ENCODE results near the gene EN1.

DNA sequence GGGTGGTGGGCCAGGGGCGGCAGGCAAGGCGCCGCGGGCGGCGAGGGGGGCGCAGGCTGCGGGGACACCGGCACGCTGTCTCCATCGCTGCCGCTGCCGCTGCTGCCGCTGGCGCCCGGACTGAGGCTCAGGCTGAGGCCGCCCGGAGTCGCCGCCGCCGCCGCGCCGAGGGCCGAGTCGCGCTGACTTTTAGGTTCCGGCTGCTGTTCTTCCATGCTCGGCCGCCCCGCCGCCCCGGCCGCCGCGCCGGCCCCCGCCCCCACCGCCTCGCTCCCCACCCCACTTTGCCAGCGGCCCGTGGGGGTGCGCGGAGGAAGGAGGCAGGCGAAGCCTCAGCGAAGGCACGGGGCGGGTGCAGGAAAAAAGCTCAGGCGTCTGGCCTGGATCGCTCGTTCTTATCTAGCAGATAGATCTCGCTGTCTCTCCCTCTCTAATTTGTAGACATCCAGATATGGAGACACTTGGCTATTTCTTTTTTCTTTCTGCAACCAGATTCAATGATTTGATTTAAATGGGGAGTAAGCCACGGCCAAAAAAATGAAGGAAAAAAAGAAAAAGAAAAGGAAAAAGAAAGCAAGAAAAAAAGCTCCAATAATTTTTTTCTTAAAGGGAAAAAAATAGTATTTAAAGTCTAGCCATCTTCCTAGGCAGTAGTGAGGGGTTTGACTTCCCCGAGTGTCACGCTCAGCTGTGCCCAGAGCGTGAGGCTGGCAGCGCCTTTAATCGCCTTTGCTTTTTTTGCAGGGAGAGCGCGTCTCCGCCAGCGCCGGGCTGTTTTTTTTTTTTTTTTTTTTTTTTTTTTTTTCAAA, at the start of gene EN1:
- TF ChIP-seq CTCF (IDR thresholded peaks at IDR 0.05) (no peak), EP300 (IDR thresholded peaks at IDR 0.05) (no peak), POLR2AphosphoS5 (IDR thresholded peaks at IDR 0.05) (no peak)
